ENCODE results near the gene PIK3R1.
"Not testable (repeated sequence)": the region's sequence is repeated elsewhere in the genome, so short reads cannot be mapped to it uniquely, and the experiment has no call there.

The PIK3R1 gene

DNA sequence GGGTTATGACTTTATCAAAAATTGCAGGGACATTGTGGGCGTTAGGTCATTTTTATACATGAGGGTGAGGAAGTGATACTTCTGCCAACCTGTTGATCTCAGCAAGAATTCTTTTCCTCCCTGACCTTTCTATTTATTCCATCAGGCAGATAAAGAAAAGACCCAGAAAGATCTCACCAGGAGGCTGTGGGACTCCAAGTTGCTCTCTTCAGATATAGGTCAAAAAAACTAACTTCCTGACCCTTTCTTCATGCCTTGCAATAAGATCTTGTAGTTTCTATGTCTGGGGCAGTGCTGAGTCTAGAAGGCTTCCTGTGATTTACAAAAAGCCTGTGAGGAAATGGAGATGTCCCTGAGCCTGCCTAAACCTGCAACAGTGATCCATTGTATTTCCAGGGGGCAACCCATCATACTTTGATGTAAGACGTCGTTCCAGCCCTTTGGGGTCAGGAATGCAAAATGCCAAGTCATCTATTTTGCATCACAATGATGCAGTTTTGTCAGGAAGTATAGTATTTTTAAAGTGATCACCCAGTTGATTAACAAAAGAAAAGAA is 22.0 kb upstream of the PIK3R1 start:
- TF ChIP-seq, protein P1, sequence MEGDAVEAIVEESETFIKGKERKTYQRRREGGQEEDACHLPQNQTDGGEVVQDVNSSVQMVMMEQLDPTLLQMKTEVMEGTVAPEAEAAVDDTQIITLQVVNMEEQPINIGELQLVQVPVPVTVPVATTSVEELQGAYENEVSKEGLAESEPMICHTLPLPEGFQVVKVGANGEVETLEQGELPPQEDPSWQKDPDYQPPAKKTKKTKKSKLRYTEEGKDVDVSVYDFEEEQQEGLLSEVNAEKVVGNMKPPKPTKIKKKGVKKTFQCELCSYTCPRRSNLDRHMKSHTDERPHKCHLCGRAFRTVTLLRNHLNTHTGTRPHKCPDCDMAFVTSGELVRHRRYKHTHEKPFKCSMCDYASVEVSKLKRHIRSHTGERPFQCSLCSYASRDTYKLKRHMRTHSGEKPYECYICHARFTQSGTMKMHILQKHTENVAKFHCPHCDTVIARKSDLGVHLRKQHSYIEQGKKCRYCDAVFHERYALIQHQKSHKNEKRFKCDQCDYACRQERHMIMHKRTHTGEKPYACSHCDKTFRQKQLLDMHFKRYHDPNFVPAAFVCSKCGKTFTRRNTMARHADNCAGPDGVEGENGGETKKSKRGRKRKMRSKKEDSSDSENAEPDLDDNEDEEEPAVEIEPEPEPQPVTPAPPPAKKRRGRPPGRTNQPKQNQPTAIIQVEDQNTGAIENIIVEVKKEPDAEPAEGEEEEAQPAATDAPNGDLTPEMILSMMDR (IDR thresholded peaks at IDR 0.05): no peak
- Histone ChIP-seq H3K4me1 (ENCODE audit: control insufficient read depth in 1 of 2, insufficient read depth in 1 of 2, low read depth in 1 of 2, low read length in 1 of 2) (no peaks in the 10 kb centered on the region), H3K9me3 (no peaks in the 10 kb centered on the region), H3K27ac (no peak overlapping the region), H3K4me3 (ENCODE audit: low read depth in 1 of 2, low read length in 1 of 2) (no peak overlapping the region), H3K27me3 (no peaks in the 10 kb centered on the region), H3K36me3 (no peaks in the 10 kb centered on the region)

DNA sequence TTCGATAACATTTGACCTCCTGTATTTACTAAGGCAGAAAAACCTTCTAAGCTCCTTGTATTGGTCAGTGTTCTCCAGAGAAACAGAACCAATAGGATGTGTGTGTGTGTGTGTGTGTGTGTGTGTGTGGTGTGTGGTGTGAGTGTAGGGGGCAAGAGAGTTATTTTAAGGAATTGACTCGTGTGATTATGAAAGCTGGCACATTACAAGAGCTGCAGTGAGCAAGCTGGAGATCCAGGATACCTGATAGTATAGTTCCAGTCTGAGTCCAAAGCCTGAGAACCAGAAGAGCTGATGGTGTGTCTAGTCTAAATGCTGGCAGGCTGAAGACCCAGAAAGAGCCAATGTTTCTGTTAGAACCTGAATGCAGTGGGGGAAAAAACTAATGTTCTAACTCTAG is 21.2 kb upstream of the PIK3R1 start:
- no peaks in the 10 kb centered on the region for H3K36me3 ChIP-seq
- H3K9me3 ChIP-seq: no peaks in the 10 kb centered on the region
- H3K27ac ChIP-seq: no peak overlapping the region
- no peaks in the 10 kb centered on the region for H3K27me3 ChIP-seq
- TF ChIP-seq, protein P1 (IDR thresholded peaks at IDR 0.05): no peak
- H3K4me1 ChIP-seq (ENCODE audit: control insufficient read depth in 1 of 2, insufficient read depth in 1 of 2, low read depth in 1 of 2, low read length in 1 of 2): no peaks in the 10 kb centered on the region
- H3K4me3 ChIP-seq (ENCODE audit: low read depth in 1 of 2, low read length in 1 of 2): no peak overlapping the region

DNA sequence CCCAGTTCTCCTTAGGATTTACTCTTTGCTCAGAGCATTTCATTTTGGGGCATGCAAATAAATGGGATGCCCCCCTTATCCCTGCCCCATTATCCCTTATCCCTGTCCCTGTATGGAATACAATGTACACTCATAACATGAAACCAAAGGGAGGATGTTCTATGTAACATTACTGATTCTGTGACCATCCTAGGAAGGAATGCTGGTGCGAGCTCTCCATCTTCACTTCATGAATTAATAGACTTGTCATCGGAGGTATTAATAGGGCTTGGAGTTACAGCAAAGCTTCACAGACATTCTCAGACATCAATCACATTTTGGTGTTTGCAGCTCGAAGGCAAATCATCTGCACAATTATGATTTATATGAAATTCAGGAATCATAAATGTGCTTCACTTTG is 20.4 kb upstream of the PIK3R1 start:
- TF ChIP-seq, protein P1 (IDR thresholded peaks at IDR 0.05): no peak
- Histone ChIP-seq H3K27me3 (no peaks in the 10 kb centered on the region), H3K27ac (no peak overlapping the region), H3K9me3 (no peaks in the 10 kb centered on the region), H3K4me1 (ENCODE audit: control insufficient read depth in 1 of 2, insufficient read depth in 1 of 2, low read depth in 1 of 2, low read length in 1 of 2) (no peaks in the 10 kb centered on the region), H3K36me3 (no peaks in the 10 kb centered on the region), H3K4me3 (ENCODE audit: low read depth in 1 of 2, low read length in 1 of 2) (no peak overlapping the region)

DNA sequence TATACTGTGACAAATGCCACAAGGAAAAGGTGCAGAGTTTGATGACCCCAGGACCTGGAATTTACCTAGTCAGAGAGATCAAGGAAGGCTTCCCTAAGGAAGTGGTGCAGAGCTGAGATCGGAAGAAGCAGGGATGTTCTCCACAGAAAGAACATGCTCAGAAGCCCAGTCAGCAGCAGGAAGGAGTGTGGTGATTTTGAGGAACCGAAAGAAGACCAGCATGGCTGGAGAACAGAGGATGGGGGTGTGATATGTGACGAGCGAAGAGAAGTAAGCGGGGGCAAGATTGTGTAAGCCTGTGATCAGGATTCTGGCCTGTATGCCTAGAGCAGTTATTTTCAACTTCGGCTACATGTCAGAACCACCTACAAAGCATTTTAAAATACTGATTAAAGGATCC is 18.7 kb upstream of the PIK3R1 start:
- Histone ChIP-seq H3K27ac (no peak overlapping the region), H3K4me3 (ENCODE audit: low read depth in 1 of 2, low read length in 1 of 2) (no peak overlapping the region), H3K4me1 (ENCODE audit: control insufficient read depth in 1 of 2, insufficient read depth in 1 of 2, low read depth in 1 of 2, low read length in 1 of 2) (no peaks in the 10 kb centered on the region), H3K27me3 (no peaks in the 10 kb centered on the region), H3K36me3 (no peaks in the 10 kb centered on the region), H3K9me3 (no peaks in the 10 kb centered on the region)
- TF ChIP-seq, protein P1 (IDR thresholded peaks at IDR 0.05): no peak

DNA sequence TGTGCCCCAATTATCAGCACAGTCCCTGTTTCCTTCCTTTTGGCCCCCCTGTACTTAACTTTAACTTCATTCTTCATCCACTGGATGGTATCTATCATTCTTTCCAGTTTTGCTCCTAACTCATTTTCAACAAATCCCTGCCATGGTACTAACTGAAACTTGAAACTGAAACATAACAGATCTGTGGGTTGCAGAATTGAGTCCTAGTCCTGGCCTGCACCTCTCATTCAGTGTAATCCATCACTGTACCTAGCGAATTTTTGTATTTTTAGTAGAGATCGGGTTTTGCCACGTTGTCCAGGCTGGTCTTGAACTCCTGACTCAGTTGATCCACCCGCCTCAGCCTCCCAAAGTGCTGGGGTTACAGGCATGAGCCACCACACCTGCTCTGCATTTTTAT is 15.3 kb upstream of the PIK3R1 start:
- no peak overlapping the region for H3K27ac ChIP-seq
- TF ChIP-seq, protein P1 (IDR thresholded peaks at IDR 0.05): no peak
- no peaks in the 10 kb centered on the region for H3K9me3 ChIP-seq
- no peaks in the 10 kb centered on the region for H3K27me3 ChIP-seq
- no peak overlapping the region for H3K4me3 ChIP-seq (ENCODE audit: low read depth in 1 of 2, low read length in 1 of 2)
- H3K4me1 ChIP-seq (ENCODE audit: control insufficient read depth in 1 of 2, insufficient read depth in 1 of 2, low read depth in 1 of 2, low read length in 1 of 2): no peaks in the 10 kb centered on the region
- H3K36me3 ChIP-seq: no peaks in the 10 kb centered on the region

DNA sequence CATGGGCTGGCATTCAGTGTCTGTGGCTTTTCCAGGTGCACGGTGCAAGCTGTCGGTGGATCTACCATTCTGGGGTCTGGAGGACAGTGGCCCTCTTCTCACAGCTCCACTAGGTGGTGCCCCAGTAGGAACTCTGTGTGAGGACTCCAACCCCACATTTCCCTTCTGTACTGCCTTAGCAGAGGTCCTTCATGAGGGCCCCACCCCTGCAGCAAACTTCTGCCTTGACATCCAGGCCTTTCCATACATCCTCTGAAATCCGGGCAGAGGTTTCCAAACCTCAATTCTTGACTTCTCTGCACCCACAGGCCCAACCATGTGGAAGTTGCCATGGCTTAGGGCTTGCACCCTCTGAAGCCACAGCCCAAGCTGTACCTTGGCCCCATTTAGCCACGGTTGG is 4.9 kb upstream of the PIK3R1 start:
- H3K9me3 ChIP-seq; H3K27me3 ChIP-seq; H3K36me3 ChIP-seq; H3K4me3 ChIP-seq (ENCODE audit: low read depth in 1 of 2, low read length in 1 of 2); H3K27ac ChIP-seq: not testable (repeated sequence)
- peaks cover 6 to 12% of the 10 kb centered on the region in 2 experiments for H3K4me1 ChIP-seq (ENCODE audit: control insufficient read depth in 1 of 2, insufficient read depth in 1 of 2, low read depth in 1 of 2, low read length in 1 of 2)

Measured in neutrophil (primary cell).